WTC11 (cell line): ENCODE measurements around the gene MAB21L4.

Experiments used
- CTCF ChIP-seq: fragments of 200-600 bp; IDR thresholded peaks from 2 replicates; pipeline ENCODE4 v1.8.0; 2022; ENCODE audit warnings: antibody characterized with exemption
- E2F4 ChIP-seq: sonication (generic); formaldehyde crosslinking; IDR thresholded peaks from 2 replicates; pipeline ENCODE4 v1.8.1; 2022; ENCODE audit warnings: low read depth, mild to moderate bottlenecking, moderate library complexity, missing genetic modification reagents, borderline replicate concordance
- GABPB1 ChIP-seq: sonication (generic); formaldehyde crosslinking; IDR thresholded peaks from 2 replicates; pipeline ENCODE4 v1.8.1; 2023; ENCODE audit warnings: mild to moderate bottlenecking, missing genetic modification reagents
- NFE2L1 ChIP-seq: sonication (generic); formaldehyde crosslinking; IDR thresholded peaks from 2 replicates; pipeline ENCODE4 v1.8.1; 2023; ENCODE audit warnings: missing genetic modification reagents
- ZBTB21 ChIP-seq: sonication (generic); formaldehyde crosslinking; IDR thresholded peaks from 2 replicates; pipeline ENCODE4 v1.8.1; 2023; ENCODE audit warnings: mild to moderate bottlenecking, missing genetic modification reagents, borderline replicate concordance
- ZNF121 ChIP-seq: sonication (generic); formaldehyde crosslinking; IDR thresholded peaks from 2 replicates; pipeline ENCODE4 v1.8.0; 2023; ENCODE audit warnings: missing genetic modification reagents
- TF ChIP-seq, protein P1 (sequence below): sonication (generic); formaldehyde crosslinking; IDR thresholded peaks from 2 replicates; pipeline ENCODE4 v1.8.0; 2022; ENCODE audit warnings: mild to moderate bottlenecking, missing genetic modification reagents
- TF ChIP-seq, protein P2 (sequence below): sonication (generic); formaldehyde crosslinking; IDR thresholded peaks from 2 replicates; pipeline ENCODE4 v1.8.0; 2022; ENCODE audit warnings: mild to moderate bottlenecking, missing genetic modification reagents

- TF ChIP-seq NFE2L1 (CRISPR knock-in tag) = no peak
- no peak for TF ChIP-seq GABPB1
- no peak for TF ChIP-seq CTCF
- no peak for TF ChIP-seq E2F4 (CRISPR knock-in tag)
- TF ChIP-seq, protein P1, sequence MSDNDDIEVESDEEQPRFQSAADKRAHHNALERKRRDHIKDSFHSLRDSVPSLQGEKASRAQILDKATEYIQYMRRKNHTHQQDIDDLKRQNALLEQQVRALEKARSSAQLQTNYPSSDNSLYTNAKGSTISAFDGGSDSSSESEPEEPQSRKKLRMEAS (CRISPR knock-in tag) = no peak
- no peak for TF ChIP-seq ZBTB21
- TF ChIP-seq, protein P2, sequence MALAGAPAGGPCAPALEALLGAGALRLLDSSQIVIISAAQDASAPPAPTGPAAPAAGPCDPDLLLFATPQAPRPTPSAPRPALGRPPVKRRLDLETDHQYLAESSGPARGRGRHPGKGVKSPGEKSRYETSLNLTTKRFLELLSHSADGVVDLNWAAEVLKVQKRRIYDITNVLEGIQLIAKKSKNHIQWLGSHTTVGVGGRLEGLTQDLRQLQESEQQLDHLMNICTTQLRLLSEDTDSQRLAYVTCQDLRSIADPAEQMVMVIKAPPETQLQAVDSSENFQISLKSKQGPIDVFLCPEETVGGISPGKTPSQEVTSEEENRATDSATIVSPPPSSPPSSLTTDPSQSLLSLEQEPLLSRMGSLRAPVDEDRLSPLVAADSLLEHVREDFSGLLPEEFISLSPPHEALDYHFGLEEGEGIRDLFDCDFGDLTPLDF (CRISPR knock-in tag) = no peak
- TF ChIP-seq ZNF121 (CRISPR knock-in tag) = no peak
Observed at GRCh38 chr2:240928476-240929363, 32.8 kb upstream of the MAB21L4 start.
